ENCODE data around the gene PGRMC2. TPM values are rescaled to one million over a fixed set of nuclear protein-coding genes. Genes with fewer than 3 reads are reported as not detected.
"Not testable (repeated sequence)": the region's sequence is repeated elsewhere in the genome, so short reads cannot be mapped to it uniquely, and the experiment has no call there.

The PGRMC2 gene
- total RNA-seq, 4 donors from 2014 or later, result 57.3 to 74.3 (median 59.4) TPM

DNA sequence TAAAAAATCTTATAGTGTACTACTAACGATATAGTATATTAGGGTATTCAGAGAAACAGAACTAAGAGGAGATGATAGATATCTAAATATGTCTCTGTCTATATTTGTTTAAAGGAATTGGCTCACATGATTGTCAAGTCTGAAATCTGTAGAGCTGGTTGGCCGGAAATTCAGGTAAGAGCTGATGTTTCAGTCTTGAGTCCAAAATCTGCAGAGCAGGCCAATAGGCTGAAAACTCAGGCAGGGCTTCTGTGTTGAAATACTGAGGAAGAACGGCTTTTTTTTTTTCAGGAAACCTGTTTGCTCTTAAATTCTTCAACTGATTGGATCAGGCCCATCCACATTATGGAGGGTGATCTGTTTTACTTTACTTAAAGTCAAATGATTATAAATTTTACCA, 31.7 kb downstream of the PGRMC2 start:
- Histone ChIP-seq H3K9me3 (no peaks in the 10 kb centered on the region), H3K36me3 (no peaks in the 10 kb centered on the region), H3K4me1 (no peaks in the 10 kb centered on the region), H3K27ac (replicated peaks in 1 of 4) (no peak overlapping the region), H3K27me3 (no peaks in the 10 kb centered on the region), H3K4me3 (no peak overlapping the region)
- TF ChIP-seq, protein P1, sequence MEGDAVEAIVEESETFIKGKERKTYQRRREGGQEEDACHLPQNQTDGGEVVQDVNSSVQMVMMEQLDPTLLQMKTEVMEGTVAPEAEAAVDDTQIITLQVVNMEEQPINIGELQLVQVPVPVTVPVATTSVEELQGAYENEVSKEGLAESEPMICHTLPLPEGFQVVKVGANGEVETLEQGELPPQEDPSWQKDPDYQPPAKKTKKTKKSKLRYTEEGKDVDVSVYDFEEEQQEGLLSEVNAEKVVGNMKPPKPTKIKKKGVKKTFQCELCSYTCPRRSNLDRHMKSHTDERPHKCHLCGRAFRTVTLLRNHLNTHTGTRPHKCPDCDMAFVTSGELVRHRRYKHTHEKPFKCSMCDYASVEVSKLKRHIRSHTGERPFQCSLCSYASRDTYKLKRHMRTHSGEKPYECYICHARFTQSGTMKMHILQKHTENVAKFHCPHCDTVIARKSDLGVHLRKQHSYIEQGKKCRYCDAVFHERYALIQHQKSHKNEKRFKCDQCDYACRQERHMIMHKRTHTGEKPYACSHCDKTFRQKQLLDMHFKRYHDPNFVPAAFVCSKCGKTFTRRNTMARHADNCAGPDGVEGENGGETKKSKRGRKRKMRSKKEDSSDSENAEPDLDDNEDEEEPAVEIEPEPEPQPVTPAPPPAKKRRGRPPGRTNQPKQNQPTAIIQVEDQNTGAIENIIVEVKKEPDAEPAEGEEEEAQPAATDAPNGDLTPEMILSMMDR (IDR thresholded peaks at IDR 0.05), result no peak
- TF ChIP-seq EP300 (IDR thresholded peaks at IDR 0.05), result no peak
- intact Hi-C loops (cut with DNase I), result no loop called here
- WGBS, result 92% methylated on average over 3 of the region's 3 CpGs
- DNase-seq (ENCODE audit: extremely low spot score), result no peak

DNA sequence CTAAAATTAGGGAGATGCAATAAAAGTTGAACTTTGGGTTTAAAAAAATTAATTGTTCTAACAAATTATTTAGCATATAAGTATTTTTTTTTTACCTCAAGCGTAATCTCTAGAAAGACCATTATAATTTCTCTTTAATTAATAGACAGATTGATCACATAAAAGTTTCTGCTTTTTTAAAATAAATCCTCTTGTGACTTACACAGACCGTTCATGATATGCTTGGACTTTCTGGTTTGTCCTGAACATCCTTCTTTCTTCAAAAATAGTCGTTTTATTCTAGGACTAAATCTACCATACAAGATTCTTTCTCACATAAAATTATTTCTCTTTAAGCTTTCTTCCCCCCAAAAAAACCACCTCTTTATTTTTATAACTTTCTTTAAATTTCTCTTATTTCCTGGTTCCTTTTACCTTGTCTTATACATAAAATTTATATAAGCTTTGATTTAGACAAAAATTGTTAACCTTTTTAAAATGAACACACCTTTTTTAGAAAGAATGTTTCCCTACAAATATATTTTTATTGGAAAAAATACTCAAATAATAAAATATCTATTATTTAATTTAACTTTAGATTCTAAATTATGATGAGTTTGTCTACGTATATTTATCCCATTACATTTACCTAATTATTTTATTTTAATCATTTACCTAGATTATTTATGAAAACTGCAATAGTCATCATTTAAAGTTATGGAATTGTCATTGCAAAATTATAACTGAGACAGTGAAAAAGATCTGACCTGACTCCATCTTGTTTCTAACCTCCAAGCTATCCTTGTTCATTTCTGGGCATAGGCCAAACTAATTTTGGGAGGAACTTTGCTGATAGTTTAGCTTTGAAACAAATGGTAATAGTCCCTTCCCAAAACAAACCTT, 37.6 kb downstream of the PGRMC2 start:
- Histone ChIP-seq H3K9me3 (no peaks in the 10 kb centered on the region), H3K27ac (replicated peaks in 1 of 4) (no peak overlapping the region), H3K4me3 (no peak overlapping the region), H3K4me1 (no peaks in the 10 kb centered on the region), H3K27me3 (no peaks in the 10 kb centered on the region), H3K36me3 (no peaks in the 10 kb centered on the region)
- intact Hi-C loops (cut with DNase I), result no loop called here
- TF ChIP-seq POLR2A (IDR thresholded peaks at IDR 0.05; ENCODE audit: low read depth), result no peak
- no peak for DNase-seq (ENCODE audit: extremely low spot score)
- 71% methylated on average over 4 of the region's 4 CpGs for WGBS

DNA sequence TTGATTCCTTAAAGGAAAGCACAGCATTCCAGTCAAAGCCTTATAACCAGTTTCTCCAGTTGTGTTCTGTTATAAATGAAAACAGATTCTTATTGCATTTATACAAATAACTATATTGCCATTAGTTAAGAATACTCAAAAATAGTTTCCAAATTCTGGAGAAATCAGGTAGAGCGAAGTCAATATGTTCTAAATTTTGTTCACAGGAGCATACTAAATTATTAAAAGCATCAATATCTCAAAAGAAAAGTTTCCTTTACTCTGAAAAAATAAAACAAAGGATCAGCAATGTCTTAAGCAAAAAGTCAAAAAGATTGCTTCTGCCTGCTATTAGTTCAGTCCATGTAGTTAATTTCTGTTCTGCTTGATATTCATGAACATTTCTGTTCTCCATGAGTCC, 39.7 kb downstream of the PGRMC2 start:
- no peak for DNase-seq (ENCODE audit: extremely low spot score)
- no peak for TF ChIP-seq POLR2A (IDR thresholded peaks at IDR 0.05; ENCODE audit: low read depth)
- no peak for TF ChIP-seq EP300 (IDR thresholded peaks at IDR 0.05)
- TF ChIP-seq POLR2AphosphoS5 (IDR thresholded peaks at IDR 0.05), result no peak
- TF ChIP-seq, protein P1 (IDR thresholded peaks at IDR 0.05), result no peak
- Histone ChIP-seq H3K27me3 (no peaks in the 10 kb centered on the region), H3K4me3 (no peak overlapping the region), H3K9me3 (no peaks in the 10 kb centered on the region), H3K36me3 (no peaks in the 10 kb centered on the region), H3K4me1 (no peaks in the 10 kb centered on the region), H3K27ac (replicated peaks in 1 of 4) (no peak overlapping the region)
- intact Hi-C loops (cut with DNase I), result no loop called here
- 97% methylated on average over 1 of the region's 1 CpG for WGBS

DNA sequence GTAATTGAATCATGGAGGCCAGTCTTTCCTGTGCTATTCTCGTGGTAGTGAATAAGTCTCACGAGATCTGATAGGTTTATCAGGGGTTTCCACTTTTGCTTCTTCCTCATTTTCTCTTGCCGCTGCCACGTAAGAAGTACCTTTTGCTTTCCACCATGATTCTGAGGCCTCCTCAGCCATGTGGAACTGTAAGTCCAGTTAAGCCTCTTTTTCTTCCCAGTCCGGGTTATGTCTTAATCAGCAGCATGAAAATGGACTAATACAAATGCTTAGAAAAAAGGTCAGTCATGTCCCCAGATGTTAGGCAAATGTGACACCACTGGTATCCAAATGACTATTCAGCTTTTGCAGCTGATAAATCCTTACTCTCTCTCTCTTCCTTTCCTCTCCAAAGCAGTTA, 42.2 kb downstream of the PGRMC2 start:
- DNase-seq (ENCODE audit: extremely low spot score); H3K9me3 ChIP-seq; H3K27ac ChIP-seq (replicated peaks in 1 of 4); intact Hi-C loops (cut with DNase I); H3K4me3 ChIP-seq; H3K36me3 ChIP-seq; H3K27me3 ChIP-seq; H3K4me1 ChIP-seq: not testable (repeated sequence)
- WGBS, result 88% methylated on average over 5 of the region's 5 CpGs

DNA sequence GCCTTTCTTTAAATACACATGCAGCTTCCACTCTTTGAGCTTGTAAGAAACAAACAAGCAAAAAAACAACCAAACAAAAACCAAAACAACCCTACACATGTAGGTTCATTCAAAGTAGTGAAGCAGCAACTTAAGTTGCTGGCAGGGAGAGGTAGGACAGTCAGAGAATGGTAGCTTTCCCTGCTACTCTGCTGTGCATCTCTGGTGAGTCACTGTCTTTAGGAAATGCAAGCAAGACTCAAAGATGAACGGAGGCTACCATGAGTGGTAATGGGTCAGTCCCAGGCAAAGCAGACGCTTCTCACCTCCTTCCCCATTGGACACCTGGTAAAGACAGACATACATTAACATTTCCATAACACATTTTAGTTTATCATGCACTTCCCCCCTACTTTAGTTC, 43.2 kb downstream of the PGRMC2 start:
- Histone ChIP-seq H3K9me3 (no peaks in the 10 kb centered on the region), H3K4me1 (no peaks in the 10 kb centered on the region), H3K27ac (replicated peaks in 1 of 4) (no peak overlapping the region), H3K27me3 (no peaks in the 10 kb centered on the region), H3K36me3 (no peaks in the 10 kb centered on the region), H3K4me3 (no peak overlapping the region)
- intact Hi-C loops (cut with DNase I), result no loop called here
- TF ChIP-seq, protein P1 (IDR thresholded peaks at IDR 0.05), result no peak
- TF ChIP-seq EP300 (IDR thresholded peaks at IDR 0.05) (no peak), POLR2AphosphoS5 (IDR thresholded peaks at IDR 0.05) (no peak), POLR2A (IDR thresholded peaks at IDR 0.05; ENCODE audit: low read depth) (no peak)
- no peak for DNase-seq (ENCODE audit: extremely low spot score)
- WGBS, result 89% methylated on average over 2 of the region's 2 CpGs

DNA sequence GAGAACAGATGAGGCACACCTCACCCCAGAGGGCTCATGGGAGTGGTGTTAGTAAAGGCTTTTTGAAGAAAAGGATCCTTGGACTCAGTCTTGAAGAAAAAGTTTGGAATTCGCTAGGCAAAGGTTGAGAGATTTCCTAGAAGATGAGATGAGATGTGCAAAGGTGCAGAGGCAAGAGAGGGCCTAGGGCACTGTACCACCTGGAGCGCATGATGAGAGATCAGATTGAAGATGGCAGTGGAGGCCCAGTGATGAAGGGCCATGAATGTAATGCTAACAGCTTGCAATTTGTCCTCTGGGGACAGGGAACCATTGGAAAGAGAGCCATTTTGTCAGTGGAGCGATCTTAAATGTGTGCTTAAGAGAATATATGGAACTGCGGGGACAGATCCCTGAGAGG, 45.0 kb downstream of the PGRMC2 start:
- Histone ChIP-seq H3K27me3 (no peaks in the 10 kb centered on the region), H3K27ac (replicated peaks in 1 of 4) (no peak overlapping the region), H3K4me3 (no peak overlapping the region), H3K9me3 (no peaks in the 10 kb centered on the region), H3K4me1 (no peaks in the 10 kb centered on the region), H3K36me3 (no peaks in the 10 kb centered on the region)
- intact Hi-C loops (cut with DNase I), result no loop called here
- no peak for DNase-seq (ENCODE audit: extremely low spot score)
- no peak for TF ChIP-seq POLR2A (IDR thresholded peaks at IDR 0.05; ENCODE audit: low read depth)
- TF ChIP-seq POLR2AphosphoS5 (IDR thresholded peaks at IDR 0.05), result no peak
- TF ChIP-seq EP300 (IDR thresholded peaks at IDR 0.05), result no peak
- TF ChIP-seq, protein P1 (IDR thresholded peaks at IDR 0.05), result no peak
- WGBS, result 90% methylated on average over 4 of the region's 4 CpGs
